Adipose tissue (tissue), 3 donors: Measurements from ENCODE around the gene NKX2-1. TPM values are rescaled to one million over a fixed set of nuclear protein-coding genes. Genes with fewer than 3 reads are reported as not detected.

Source experiments
- H3K27ac ChIP-seq: one replicate; pipeline ENCODE4 v1.5.1; 2013; ENCODE audit warnings: low read depth, low read length
- WGBS, 3 donors: extraction: QIAGEN DNeasy Blood & Tissue Kit; methylation state at CpG; one replicate each; pipeline ENCODE4 v1.1.7; 2013; 5-methylcytosine and 5-hydroxymethylcytosine counted together
- polyA plus RNA-seq, 3 donors: library from polyadenylated mRNA; stranded (reverse); fragments of 200-250 nt; gene quantifications; one replicate each; pipeline ENCODE4 v1.2.3, GENCODE V29; 2013
- donor health status: healthy with polysubstance abuse.
- donor health status: Bipolar disorder and iron deficiency.
- donor health status: healthy.

The NKX2-1 gene
- polyA plus RNA-seq, 3 donors = not detected

GRCh38 chr14:36518586-36519430 lies 1.2 kb downstream of the NKX2-1 start:
- H3K27ac ChIP-seq = no peak overlapping the region
- WGBS, 3 donors = 2% methylated on average over 69 to 79 of the region's 79 CpGs

DNA sequence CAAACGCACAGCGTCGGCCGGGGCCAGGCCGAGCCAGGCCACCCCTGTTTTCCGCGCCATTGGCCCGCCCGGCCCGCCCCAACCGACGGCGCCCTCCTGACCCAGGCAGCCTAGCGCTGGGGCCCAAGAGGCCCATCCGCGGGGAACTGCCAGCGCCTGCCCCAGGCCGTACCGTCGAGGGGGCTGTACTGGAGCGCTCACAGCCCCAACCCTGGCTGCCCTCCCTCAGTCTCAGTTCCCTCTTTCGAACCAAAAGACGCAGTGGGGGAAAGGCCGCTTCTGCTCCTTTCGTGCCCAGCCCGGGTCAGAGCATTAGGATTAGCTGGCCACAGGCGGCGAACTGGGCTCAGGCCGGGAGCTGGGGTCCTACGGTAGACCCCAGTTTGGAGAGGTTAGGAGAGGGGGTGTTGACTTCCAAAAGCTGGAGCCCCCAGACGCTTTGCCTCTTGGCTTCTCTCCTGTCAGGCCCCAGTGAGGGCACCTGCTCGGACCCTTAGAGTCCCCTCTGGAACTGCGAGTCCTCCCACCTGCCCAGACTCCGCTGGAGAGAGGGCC lies 1.9 kb downstream of the NKX2-1 start:
- no peak overlapping the region for H3K27ac ChIP-seq
- 3 to 5% (median 4%) methylated on average over 22 to 34 of the region's 34 CpGs for WGBS, 3 donors

GRCh38 chr14:36517242-36518030 lies 2.6 kb downstream of the NKX2-1 start:
- 2 to 4% (median 4%) methylated on average over 51 to 87 of the region's 87 CpGs for WGBS, 3 donors
- no peak overlapping the region for H3K27ac ChIP-seq

DNA sequence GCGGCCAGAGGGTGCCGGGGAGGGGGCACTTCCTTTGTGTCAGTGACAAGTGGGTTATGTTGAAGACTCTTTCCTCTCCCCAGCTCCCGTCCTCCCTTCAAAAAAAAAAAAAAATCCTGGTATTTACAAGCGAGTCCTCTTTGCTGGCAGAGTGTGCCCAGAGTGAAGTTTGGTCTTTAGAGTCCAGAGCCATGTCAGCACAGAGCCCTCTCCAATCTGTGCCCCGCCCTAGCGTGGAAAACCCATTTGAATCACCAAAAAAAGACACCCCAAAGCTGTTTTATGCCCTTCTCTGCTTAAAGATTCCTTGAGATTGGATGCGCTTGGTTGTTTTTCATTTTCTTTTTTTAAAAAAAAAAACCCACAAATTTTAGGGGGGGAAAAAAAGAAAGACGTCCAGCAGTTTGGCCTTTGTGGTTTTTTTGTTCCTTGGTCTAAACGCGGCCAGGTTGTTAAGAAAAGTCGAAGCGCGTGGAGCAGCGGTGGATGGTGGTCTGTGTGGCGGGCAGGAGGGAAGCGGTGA lies 3.3 kb downstream of the NKX2-1 start:
- no peak overlapping the region for H3K27ac ChIP-seq

DNA sequence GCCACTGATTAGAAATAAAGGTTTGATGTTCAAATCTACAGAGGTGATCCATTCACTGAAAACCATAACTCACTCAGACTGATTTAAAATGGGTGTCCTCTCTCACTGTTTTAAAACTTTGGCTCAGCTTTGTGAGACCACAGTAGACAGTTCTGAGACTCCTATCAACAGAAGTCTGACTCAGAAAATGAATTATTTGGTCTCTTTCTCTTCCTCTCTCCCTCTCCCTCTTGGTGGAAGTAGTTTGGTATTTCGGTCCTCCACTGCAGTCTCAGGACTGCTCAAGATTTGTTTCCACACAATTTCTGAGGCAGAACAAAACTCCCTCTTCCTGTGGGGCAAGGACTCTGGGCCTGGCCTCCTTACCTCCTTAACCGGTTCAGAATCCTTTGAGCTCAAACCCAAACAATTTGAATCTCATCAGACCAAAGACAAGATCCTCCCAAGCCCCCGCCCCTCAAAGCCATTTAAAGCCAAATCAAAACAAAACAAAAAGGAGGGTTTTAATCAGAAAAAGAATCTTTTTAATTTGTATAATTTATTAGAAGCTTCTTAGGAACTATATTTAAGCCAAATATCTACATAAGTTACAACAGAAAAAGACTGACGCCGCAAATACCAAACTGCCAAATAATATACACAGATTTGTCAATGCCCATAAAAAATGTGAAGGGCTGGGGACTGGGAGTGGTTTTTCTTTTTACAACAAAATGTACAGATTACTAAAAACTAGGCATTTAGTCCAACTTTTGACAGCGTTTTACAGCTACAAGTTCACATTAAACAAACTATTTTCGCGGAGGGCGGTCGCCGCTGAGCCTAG lies 3.9 kb downstream of the NKX2-1 start:
- H3K27ac ChIP-seq = no peak overlapping the region

More for the DNA sequence above, 3.3 kb downstream of the NKX2-1 start:
- 2 to 9% (median 7%) methylated on average over 16 of the region's 16 CpGs for WGBS, 3 donors

GRCh38 chr14:36515105-36515593 lies 4.9 kb downstream of the NKX2-1 start:
- no peak overlapping the region for H3K27ac ChIP-seq
- 4 to 6% (median 5%) methylated on average over 14 of the region's 14 CpGs for WGBS, 3 donors

More for the DNA sequence above, 3.9 kb downstream of the NKX2-1 start:
- 7 to 12% (median 11%) methylated on average over 11 of the region's 11 CpGs for WGBS, 3 donors

- H3K27ac ChIP-seq = no peak overlapping the region
Observed at GRCh38 chr14:36514278-36515104, 5.5 kb downstream of the NKX2-1 start.

DNA sequence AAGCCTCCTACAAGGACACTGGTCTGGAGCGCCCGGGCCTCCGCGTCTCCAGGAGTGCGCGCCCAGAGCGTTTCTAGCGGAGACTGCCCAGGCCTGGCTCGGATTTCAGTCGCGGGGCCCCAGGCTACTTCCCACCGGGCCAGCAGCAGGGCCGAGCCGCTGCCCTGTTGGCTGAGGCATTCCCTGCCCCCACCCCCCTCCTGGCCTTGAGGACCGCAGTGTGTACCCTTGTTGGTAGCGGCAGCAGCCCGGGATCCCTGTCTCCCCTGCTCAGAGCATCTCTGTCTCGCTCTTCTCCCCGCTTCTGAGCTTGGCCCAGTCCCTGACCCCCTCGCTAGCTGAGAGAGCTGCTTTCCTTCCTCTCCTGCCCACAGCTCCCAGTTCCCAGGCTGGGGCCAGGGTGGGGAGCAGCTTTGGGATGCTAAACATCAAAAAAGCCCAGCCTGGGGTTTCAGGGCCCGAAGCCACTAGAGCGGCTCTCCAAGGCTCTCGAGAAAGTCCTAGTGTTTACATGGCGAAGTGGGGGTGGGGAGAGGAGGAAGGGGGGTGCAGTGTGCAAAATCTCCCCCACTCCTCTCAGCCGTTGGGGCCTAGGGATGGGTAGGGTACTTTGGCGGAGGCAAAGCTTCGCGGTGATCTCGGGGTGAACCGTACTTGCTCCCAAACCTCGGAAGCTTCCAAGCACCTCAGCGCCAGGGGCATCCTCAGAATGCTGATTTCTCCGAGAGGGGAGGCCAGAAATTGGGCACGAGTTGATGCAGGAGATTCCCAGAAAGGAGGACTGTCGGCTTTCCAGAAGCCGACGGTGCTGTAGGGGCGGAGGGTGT lies 6.4 kb downstream of the NKX2-1 start:
- no peak overlapping the region for H3K27ac ChIP-seq
- 2 to 5% (median 3%) methylated on average over 38 of the region's 38 CpGs for WGBS, 3 donors

More at GRCh38 chr14:36514278-36515104, 5.5 kb downstream of the NKX2-1 start:
- WGBS, 3 donors = 2 to 5% (median 4%) methylated on average over 38 of the region's 38 CpGs

DNA sequence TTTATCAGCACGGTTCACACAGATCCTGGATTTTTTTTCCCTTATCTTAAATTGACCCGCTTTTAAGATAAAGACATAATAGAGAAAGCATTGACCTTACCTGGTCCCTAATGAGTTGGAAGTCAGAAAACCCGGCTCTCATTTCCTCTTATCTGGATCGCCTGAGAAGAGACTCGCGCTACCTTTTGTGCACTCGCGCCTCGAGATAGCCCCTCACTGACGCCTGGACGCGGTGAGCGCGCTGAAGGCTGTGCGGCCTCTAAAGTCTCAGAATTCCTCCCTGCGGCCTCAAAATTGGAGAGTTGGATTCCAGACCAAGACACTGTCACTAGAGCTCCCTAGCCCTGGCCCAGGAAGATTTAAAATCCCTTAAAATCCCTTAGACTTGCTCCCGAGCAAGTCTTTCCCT lies 7.0 kb downstream of the NKX2-1 start:
- WGBS, 3 donors = 1 to 6% (median 4%) methylated on average over 17 of the region's 17 CpGs
- no peak overlapping the region for H3K27ac ChIP-seq

GRCh38 chr14:36512585-36513003 lies 7.4 kb downstream of the NKX2-1 start:
- no peak overlapping the region for H3K27ac ChIP-seq

GRCh38 chr14:36511981-36512584 lies 7.9 kb downstream of the NKX2-1 start:
- 6 to 13% (median 10%) methylated on average over 7 of the region's 7 CpGs for WGBS, 3 donors
- H3K27ac ChIP-seq = no peak overlapping the region

More at GRCh38 chr14:36512585-36513003, 7.4 kb downstream of the NKX2-1 start:
- 2 to 5% (median 3%) methylated on average over 9 of the region's 9 CpGs for WGBS, 3 donors

DNA sequence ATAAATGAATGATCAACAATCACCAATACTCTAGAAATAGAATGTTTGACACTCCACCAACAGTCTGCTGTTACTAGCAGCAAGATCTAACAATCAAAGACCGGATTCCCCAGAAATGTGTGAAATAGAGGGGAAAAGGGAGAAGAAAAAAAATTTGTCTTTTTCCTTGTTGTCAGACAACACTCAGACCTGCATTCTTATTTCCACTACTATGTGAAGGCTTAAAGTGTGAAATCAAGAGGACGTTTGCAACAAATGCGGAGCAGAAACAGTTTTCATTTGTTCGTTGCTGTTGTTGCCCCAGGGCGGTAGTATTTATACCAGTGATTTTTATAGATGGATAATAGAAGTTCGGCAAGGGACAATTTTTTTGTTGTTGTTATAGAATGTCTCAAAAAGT lies 9.2 kb downstream of the NKX2-1 start:
- no peak overlapping the region for H3K27ac ChIP-seq
- 10 to 12% (median 12%) methylated on average over 6 of the region's 6 CpGs for WGBS, 3 donors

GRCh38 chr14:36510078-36510799 lies 9.8 kb downstream of the NKX2-1 start:
- H3K27ac ChIP-seq = no peak overlapping the region
- WGBS, 3 donors = 3 to 6% (median 5%) methylated on average over 20 of the region's 20 CpGs

DNA sequence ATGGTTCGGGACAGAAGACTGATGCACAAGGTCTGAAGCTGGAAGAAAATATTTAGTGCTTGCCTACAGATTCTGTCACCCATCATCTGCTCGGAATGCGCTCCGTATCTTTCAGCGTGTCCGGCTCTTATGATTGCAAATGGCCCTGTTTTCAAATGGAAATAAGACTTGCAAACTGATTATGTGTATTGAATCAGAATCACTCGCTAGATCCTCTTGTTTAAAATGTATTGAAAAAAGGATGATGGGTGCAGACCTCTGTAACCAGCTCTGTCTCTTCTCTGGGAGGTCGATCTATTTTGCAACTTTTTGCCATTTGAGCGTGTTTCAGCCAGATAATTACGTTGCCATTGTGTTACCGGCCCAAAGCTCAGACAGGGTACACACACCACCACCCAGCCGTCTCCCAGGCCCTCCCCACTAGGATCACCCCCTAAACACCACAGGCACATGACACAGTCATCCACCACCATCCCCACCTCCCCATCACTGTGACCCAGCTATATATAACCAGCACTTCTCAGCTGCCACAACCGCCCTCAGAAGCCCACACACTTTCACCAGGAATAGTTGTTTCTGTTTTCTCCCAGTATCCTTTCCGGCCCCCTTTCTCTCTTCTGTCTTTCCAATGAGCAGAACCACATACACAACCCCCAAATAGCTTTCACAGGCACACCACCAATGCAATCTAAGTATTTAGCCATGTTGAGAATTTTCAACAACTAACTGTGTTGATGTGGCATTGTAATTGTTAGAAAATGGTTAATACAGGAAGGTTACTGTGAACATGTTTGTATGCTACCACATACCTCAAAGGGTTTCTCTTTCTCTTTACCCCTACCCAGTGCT lies 10.7 kb downstream of the NKX2-1 start:
- 4 to 8% (median 7%) methylated on average over 14 of the region's 14 CpGs for WGBS, 3 donors
- no peak overlapping the region for H3K27ac ChIP-seq
